Activated CD4-positive, alpha-beta T cell treated with anti-CD3 and anti-CD28 coated beads, Interleukin-2, amount 10 ng/mL, durations not matched to agents 7 days and 5 days (primary cell): ENCODE results near the gene RSU1. TPM values are rescaled to one million over a fixed set of nuclear protein-coding genes. Genes with fewer than 3 reads are reported as not detected.

Experiments
- CTCF ChIA-PET: fragments of 350-600 bp; sonication (Branson Sonifier 250); formaldehyde crosslinking; loops from one replicate; lab custom pipeline; 2021; ENCODE audit warnings: antibody characterized with exemption; lab: Charles Lee
- POLR2A ChIA-PET: fragments of 350-600 bp; sonication (Branson Sonifier 250); formaldehyde crosslinking; loops from one replicate; lab custom pipeline; 2021; ENCODE audit warnings: antibody characterized with exemption; lab: Charles Lee
- DNase-seq: peaks from one replicate; pipeline ENCODE4 v3.0.0-alpha.2; 2020
- H3K27ac Mint-ChIP-seq: one replicate; pipeline ENCODE4 v1.8.0; 2021; ENCODE audit warnings: mild to moderate bottlenecking, moderate library complexity, mixed read lengths
- H3K27me3 Mint-ChIP-seq: one replicate; pipeline ENCODE4 v1.8.0; 2021; ENCODE audit warnings: mixed read lengths
- H3K36me3 Mint-ChIP-seq: one replicate; pipeline ENCODE4 v1.8.0; 2021; ENCODE audit warnings: low read depth, mixed read lengths
- H3K4me1 Mint-ChIP-seq: one replicate; pipeline ENCODE4 v1.8.0; 2021; ENCODE audit warnings: mixed read lengths
- H3K4me3 Mint-ChIP-seq: one replicate; pipeline ENCODE4 v1.8.0; 2021; ENCODE audit warnings: mild to moderate bottlenecking, moderate library complexity, mixed read lengths
- H3K9me3 Mint-ChIP-seq: one replicate; pipeline ENCODE4 v1.8.0; 2021; ENCODE audit warnings: mixed read lengths
- total RNA-seq, 2 experiments: library from RNA; stranded (reverse); gene quantifications; one replicate each; pipeline ENCODE4 v1.2.3, GENCODE V29; 2021

The RSU1 gene
- total RNA-seq, 2 experiments from 2014 or later = 79.5 to 106 TPM

DNA sequence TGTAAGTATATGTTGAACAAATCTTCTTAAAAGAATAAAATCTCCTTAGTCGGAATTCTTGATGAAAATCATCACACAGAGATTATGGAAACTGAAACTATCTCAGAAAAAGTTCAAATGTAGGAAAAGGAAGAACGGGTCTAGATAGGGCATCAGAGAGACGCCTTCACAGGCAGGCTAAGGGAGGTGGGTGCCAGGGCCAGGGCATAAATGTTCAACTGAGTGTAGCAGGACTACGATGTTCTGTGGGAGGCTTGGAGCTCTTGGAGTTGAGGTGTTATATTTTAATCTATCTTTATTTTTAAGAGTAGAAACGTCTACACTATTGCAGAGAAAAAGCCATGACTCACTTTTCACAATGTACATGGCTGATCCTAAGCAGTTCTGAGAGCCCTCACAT is 101.2 kb downstream of the RSU1 start:
- Mint-ChIP-seq H3K4me1 (peaks cover 7% of the 10 kb centered on the region), H3K4me3 (no peak overlapping the region), H3K9me3 (peaks cover 33% of the 10 kb centered on the region), H3K27ac (no peak overlapping the region), H3K36me3 (peaks cover 32% of the 10 kb centered on the region), H3K27me3 (no peaks in the 10 kb centered on the region)
- ChIA-PET POLR2A (no interaction called here), CTCF (interaction anchor here (0.6 kb wide), 1 partner anchor 195 kb away, joined by 3 read pairs; no protein-coding TSS in a partner anchor)
- no peak for DNase-seq

DNA sequence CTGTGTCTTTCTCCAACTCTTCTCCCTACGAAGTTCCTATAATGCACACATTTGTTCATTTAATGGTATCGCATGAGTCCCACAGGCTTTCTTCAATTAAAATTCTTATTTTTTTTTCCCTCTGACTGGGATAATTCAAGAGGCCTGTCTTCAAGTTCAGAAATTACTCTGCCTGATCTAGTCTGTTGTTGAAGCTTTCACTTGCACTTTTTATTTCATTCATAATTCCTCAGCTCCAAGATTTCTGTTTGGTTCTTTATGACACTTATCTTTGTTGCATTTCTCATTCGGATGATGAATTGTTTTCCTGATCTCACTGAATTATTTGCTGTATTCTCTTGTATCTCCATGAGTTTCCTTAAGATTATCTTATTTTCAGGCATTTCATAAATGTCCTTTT is 103.9 kb downstream of the RSU1 start:
- peaks cover 25% of the 10 kb centered on the region for H3K36me3 Mint-ChIP-seq
- ChIA-PET POLR2A (no interaction called here), CTCF (no interaction called here)
- no peaks in the 10 kb centered on the region for H3K27me3 Mint-ChIP-seq
- no peak overlapping the region for H3K27ac Mint-ChIP-seq
- H3K4me3 Mint-ChIP-seq = no peak overlapping the region
- no peak for DNase-seq
- peaks cover 34% of the 10 kb centered on the region for H3K9me3 Mint-ChIP-seq
- H3K4me1 Mint-ChIP-seq = peaks cover 7% of the 10 kb centered on the region

DNA sequence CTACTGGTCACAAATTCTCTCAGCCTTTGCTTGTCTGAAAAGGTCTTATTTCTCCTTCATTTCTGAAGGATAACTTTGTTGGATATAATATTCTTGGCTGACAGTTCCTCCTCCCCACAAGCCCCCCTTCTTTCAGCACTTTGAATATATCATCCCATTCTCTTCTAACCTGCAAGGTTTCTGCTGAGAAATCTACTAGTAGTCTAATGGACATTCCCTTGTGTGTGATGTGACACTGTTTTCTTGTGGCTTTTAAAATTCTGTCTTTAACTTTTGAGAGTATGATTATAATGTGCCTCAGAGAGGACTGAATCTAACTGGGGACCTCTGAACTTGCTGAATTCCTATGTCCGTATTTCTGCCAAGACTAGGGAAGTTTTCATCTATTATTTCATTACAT is 104.3 kb downstream of the RSU1 start:
- Mint-ChIP-seq H3K27ac (no peak overlapping the region), H3K4me3 (no peak overlapping the region), H3K9me3 (peaks cover 34% of the 10 kb centered on the region), H3K4me1 (peaks cover 7% of the 10 kb centered on the region), H3K36me3 (peaks cover 25% of the 10 kb centered on the region), H3K27me3 (no peaks in the 10 kb centered on the region)
- ChIA-PET POLR2A (no interaction called here), CTCF (no interaction called here)
- DNase-seq = no peak

DNA sequence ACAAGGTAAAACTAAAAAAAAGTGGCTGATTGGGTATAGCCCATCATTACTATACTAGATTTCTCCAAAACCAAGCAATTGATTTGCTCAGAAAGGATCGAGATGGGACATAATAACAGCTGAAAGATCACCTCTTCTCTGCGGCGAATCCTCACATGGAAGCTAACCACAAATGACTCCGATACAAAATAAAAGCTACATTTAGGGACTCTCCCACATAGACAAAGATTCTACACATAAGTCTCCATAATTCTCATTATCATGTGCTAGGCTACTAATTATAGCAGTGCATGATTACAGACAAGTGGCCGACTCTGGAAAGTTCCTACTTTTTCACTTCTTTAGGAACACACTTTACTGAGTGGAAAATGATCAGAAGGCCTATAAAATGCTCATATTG is 116.9 kb downstream of the RSU1 start:
- Mint-ChIP-seq H3K27ac (no peak overlapping the region), H3K27me3 (no peaks in the 10 kb centered on the region), H3K4me1 (no peaks in the 10 kb centered on the region), H3K9me3 (no peaks in the 10 kb centered on the region), H3K36me3 (no peaks in the 10 kb centered on the region), H3K4me3 (no peak overlapping the region)
- POLR2A ChIA-PET = no interaction called here
- CTCF ChIA-PET = no interaction called here
- no peak for DNase-seq

DNA sequence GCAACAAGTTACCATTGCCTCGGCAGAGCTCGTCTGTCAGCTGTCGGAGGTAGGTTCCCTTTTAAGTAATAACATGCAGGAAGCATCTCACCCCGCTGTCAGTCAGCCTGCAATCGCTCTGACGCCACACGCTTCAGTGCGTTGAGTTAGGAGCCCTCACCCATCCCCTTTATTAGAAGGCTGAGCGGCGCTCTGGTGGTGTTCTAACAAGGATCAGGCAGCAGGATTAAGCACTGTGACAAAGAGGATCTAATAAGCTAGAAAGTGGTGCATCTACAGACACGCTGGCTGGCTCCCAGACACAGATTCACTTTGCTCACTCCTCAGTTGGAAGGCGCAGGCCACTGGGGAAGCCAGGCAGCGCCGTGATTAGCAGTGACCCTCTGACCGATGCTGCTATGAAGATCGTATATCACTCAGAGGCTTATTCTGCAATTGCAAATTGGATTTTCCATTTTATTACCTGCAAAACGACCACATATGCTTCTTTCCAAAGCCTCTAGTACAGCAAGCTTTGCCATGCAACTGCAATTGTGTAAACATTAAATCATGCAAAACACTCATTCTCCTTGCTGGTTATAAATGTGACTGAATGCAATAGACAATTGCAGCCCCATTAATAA is 117.7 kb downstream of the RSU1 start:
- DNase-seq = no peak
- Mint-ChIP-seq H3K4me1 (no peaks in the 10 kb centered on the region), H3K27me3 (no peaks in the 10 kb centered on the region), H3K27ac (no peak overlapping the region), H3K9me3 (no peaks in the 10 kb centered on the region), H3K36me3 (no peaks in the 10 kb centered on the region), H3K4me3 (no peak overlapping the region)
- POLR2A ChIA-PET = no interaction called here
- CTCF ChIA-PET = interaction anchor here (1.2 kb wide), 1 partner anchor 11 kb away, joined by 3 read pairs; no protein-coding TSS in a partner anchor

DNA sequence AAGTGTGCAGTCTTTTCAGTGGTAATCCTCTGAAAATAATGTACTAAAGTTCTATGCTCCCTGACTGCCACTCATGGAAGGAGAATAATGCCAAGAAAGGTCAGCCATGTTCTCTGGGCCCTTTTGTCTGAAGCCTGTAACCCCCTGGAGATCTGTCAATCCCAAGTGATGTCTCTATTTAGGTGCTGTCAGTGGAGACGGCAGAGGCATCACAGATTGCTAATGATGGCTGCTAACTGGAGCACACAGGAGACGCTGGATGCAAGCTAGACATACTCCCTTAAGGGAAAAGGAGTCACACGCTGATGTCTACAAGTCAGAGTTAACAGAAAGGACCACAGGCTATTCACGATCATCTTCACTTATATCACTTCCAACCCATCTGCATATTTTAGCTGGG is 118.8 kb downstream of the RSU1 start:
- Mint-ChIP-seq H3K4me3 (no peak overlapping the region), H3K4me1 (no peaks in the 10 kb centered on the region), H3K27me3 (no peaks in the 10 kb centered on the region), H3K27ac (no peak overlapping the region), H3K36me3 (peaks cover 2% of the 10 kb centered on the region), H3K9me3 (no peaks in the 10 kb centered on the region)
- DNase-seq = no peak
- CTCF ChIA-PET = interaction anchor here (1.2 kb wide), 1 partner anchor 10 kb away, joined by 3 read pairs; no protein-coding TSS in a partner anchor
- POLR2A ChIA-PET = no interaction called here

DNA sequence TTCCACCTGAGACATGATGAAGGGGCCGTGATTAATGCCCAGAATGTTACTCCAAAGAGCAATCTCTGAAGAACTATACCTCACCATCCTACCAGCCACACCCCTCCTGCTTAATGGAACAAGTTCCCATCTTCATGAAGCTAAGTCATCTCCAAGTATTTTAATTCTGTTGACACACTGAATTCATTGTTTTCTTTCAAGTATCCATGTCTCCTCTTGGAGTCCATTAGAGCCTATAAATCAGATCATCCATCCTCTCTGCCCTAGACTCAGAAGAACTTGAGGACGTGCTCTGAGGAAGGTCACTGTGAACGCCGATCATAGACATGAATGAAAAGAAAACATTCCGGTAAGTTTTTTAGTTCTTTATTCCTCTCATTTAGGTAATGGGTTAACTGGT is 126.8 kb downstream of the RSU1 start:
- no peaks in the 10 kb centered on the region for H3K27me3 Mint-ChIP-seq

DNA sequence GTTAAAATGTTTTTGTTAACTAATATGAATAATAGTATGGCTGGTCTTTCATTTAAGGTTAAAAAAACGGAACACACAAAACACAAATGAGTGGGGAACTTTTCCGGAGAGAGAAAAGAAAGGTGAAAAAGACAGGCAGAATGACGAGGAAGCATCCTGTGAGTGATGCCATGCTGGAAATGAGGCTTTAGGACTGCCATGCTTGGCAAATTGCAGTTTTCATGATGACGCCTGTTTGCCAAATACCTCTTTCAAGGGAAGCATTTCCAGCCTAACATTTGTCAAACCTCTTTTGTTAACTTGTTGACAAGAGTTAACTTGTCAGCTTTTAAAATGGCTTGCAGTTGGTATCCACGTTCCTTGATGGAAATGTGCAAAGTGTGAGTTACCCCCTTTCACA is 127.5 kb downstream of the RSU1 start:
- Mint-ChIP-seq H3K9me3 (no peaks in the 10 kb centered on the region), H3K27me3 (no peaks in the 10 kb centered on the region), H3K27ac (no peak overlapping the region), H3K36me3 (peaks cover 8% of the 10 kb centered on the region), H3K4me3 (no peak overlapping the region), H3K4me1 (no peaks in the 10 kb centered on the region)
- ChIA-PET POLR2A (no interaction called here), CTCF (no interaction called here)
- DNase-seq = no peak

More for the DNA sequence above, 126.8 kb downstream of the RSU1 start:
- ChIA-PET POLR2A (no interaction called here), CTCF (no interaction called here)
- Mint-ChIP-seq H3K4me1 (no peaks in the 10 kb centered on the region), H3K36me3 (peaks cover 8% of the 10 kb centered on the region), H3K27ac (no peak overlapping the region), H3K9me3 (no peaks in the 10 kb centered on the region), H3K4me3 (no peak overlapping the region)
- DNase-seq = no peak

DNA sequence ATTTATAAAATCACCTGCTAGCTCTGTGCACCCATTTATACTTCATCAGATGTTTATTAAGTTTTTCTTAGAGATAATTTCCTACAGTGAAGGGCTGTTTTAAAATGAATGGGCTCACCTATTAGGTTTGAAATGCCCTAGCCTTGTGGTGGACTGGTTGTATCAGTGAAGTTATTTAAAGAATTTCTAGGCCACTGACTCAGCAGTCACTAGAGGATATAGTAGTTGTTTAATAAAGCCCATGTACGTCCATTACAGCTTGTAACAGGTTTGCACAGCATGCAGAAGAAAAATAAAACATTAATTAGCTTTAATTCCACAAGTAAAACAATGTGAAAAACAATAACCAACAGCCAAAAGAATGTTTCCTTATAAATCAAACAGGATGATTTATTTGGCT is 128.0 kb downstream of the RSU1 start:
- Mint-ChIP-seq H3K4me1 (no peaks in the 10 kb centered on the region), H3K27ac (no peak overlapping the region), H3K36me3 (peaks cover 10% of the 10 kb centered on the region), H3K27me3 (no peaks in the 10 kb centered on the region), H3K9me3 (no peaks in the 10 kb centered on the region), H3K4me3 (no peak overlapping the region)
- CTCF ChIA-PET = interaction anchor here (1.0 kb wide), 1 partner anchor 10 kb away, joined by 3 read pairs; no protein-coding TSS in a partner anchor
- POLR2A ChIA-PET = no interaction called here
- DNase-seq = no peak

DNA sequence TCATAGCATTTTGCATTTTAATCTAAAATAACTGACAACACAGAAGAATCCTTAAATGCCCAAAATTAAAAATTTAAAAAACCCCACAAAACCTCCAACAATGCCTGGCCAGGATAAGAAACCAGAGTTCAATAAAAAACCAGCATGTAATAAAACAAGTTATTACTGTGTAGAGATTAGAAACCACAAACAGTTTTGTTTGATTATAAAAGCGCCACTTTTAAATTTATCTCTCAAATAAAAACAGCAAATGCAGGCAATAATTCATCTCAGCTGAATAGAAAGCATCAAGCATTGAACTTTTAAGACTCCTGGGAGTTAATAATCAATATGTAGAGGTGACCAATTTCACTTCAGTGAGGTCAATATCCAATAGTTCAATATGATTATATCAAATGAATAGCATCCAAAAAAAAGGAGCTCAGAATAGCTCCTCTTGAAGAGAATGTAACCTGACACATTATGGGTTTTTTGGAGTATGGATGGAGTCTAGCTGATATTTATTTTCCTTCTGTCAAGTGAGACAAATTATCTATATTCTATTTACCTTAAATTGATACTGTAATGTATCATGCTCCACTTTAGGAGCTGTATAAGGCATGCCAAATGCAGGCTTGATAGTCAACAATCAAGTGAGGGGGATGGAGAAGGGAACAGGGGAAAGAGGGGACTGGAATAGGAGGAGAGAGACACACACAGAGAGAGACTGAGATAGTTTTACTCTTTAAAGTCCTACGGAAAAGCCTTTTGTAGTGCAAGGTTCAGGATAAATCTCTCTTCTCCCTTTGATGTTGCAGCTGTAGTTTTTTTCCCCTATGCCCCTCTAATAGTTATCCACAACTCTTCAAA is 130.9 kb downstream of the RSU1 start:
- Mint-ChIP-seq H3K36me3 (peaks cover 9% of the 10 kb centered on the region), H3K4me1 (no peaks in the 10 kb centered on the region), H3K9me3 (no peaks in the 10 kb centered on the region), H3K27ac (no peak overlapping the region), H3K4me3 (no peak overlapping the region), H3K27me3 (no peaks in the 10 kb centered on the region)
- CTCF ChIA-PET = no interaction called here
- no peak for DNase-seq
- POLR2A ChIA-PET = no interaction called here

DNA sequence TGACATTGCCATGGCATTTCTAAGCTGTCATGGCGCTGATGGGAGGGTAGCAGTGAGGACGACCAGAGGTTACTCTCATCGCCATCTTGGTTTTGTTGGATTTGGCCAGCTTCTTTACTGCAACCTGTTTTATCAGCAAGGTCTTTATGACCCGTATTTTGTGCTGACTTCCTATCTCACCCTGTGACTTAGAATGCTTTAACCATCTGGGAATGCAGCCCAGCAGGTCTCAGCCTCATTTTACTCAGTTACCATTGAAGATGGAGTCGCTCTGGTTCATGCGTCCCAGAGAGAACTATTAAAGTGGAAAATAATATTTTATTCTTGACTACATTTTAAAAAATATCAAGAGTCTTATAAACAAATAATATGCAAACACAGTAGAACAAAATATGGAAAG is 131.7 kb downstream of the RSU1 start:
- Mint-ChIP-seq H3K4me1 (no peaks in the 10 kb centered on the region), H3K36me3 (peaks cover 9% of the 10 kb centered on the region), H3K27ac (no peak overlapping the region), H3K27me3 (no peaks in the 10 kb centered on the region), H3K9me3 (no peaks in the 10 kb centered on the region), H3K4me3 (no peak overlapping the region)
- DNase-seq = no peak
- POLR2A ChIA-PET = no interaction called here
- CTCF ChIA-PET = no interaction called here

DNA sequence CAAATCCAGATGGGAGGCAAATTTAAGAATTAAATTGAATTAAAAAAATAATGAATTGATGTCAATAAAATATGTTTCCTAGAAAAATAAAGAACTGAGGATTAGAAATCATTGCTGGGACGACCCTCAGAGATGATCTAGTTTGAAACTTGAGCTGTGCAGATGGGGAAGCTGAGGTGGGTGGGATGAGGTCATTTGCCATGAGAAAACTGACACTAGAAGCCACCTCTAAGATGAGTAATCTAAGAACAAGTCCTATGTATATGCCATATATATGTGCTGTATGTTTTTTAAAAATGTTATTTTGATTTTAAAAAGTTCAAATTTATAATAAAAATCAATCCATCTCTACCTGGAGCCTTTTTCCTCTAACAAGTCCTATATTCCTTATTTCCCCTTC is 135.7 kb downstream of the RSU1 start:
- Mint-ChIP-seq H3K36me3 (peaks cover 16% of the 10 kb centered on the region), H3K27ac (no peak overlapping the region), H3K4me1 (no peaks in the 10 kb centered on the region), H3K4me3 (no peak overlapping the region), H3K9me3 (peaks cover 5% of the 10 kb centered on the region), H3K27me3 (no peaks in the 10 kb centered on the region)
- ChIA-PET POLR2A (no interaction called here), CTCF (no interaction called here)
- no peak for DNase-seq

DNA sequence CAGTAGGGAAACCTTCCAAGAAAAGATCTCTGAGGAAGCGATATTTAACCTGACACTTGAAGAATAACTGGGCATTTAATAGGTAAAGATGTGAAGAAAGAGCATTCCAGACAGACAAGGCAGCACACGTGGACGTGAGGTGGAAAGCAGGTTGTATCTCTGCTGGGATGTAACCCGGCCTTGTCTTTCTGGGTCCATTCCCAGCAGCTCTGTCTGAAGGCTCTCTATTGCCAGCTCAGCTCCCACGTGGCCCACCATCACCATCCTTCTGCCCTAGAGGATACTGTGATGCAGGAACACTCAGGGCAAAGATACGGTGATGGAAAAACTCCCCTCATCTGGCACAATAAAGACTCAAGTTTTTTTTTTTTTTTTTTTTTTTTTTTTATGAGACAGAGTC is 137.7 kb downstream of the RSU1 start:
- H3K4me3 Mint-ChIP-seq = no peak overlapping the region
- H3K9me3 Mint-ChIP-seq = peaks cover 5% of the 10 kb centered on the region
- H3K4me1 Mint-ChIP-seq = no peaks in the 10 kb centered on the region
- POLR2A ChIA-PET = no interaction called here
- no peak overlapping the region for H3K27ac Mint-ChIP-seq
- no peaks in the 10 kb centered on the region for H3K27me3 Mint-ChIP-seq
- CTCF ChIA-PET = interaction anchor here (1.0 kb wide), 1 partner anchor 364 kb away, joined by 3 read pairs; no protein-coding TSS in a partner anchor
- no peak for DNase-seq
- H3K36me3 Mint-ChIP-seq = peaks cover 16% of the 10 kb centered on the region
